Stimulated activated CD4-positive, alpha-beta T cell treated with anti-CD3 and anti-CD28 coated beads, Interleukin-1b, Interleukin-23, amount 100 ng/mL, for 48 hours (primary cell): ENCODE data around the gene INSR.
"Not testable (repeated sequence)": the region's sequence is repeated elsewhere in the genome, so short reads cannot be mapped to it uniquely, and the experiment has no call there.

Experiments used
- DNase-seq: peaks from one replicate; pipeline ENCODE4 v3.0.0-alpha.2; 2020

INSR gene

DNA sequence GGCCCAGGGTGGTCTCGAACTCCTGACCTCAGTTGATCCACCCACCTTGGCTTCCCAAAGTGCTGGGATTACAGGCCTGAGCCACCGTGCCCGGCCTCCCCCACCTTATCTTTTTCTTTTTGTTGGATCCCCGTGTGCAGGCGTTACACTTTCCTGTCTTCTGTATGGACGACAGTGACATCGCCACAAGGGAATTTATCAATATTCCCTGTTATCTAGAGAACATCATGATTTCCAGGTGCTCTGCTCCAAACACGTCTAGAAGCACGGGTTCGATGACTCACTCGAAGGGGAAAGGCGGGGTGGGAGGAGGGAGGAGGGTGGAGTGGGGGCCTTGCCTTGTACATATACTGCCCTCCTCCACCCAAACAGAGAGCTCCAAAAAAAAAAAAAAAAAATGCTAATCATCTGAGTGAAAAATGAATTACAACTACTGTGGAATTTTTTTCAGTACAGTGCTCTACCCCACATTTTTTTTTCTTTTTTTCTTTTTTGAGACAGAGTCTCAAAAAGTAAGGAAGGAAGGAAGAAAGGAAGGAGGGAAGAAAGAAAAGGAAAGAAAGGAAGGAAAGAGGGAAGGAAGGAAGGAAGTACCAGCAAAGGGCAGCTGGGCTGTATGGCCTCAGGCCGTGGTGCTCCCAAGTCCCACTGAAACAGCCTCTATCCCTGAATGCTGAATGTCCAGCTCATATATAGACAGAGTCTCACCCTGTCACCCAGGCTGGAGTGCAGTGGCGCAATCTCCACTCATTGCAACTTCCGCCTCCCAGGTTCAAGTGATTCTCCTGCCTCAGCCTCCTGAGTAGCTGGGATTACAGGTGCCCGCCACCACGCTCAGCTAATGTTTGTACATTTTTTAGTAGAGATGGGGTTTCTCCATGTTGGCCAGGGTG is 36.8 kb downstream of the INSR start:
- no peak for DNase-seq

DNA sequence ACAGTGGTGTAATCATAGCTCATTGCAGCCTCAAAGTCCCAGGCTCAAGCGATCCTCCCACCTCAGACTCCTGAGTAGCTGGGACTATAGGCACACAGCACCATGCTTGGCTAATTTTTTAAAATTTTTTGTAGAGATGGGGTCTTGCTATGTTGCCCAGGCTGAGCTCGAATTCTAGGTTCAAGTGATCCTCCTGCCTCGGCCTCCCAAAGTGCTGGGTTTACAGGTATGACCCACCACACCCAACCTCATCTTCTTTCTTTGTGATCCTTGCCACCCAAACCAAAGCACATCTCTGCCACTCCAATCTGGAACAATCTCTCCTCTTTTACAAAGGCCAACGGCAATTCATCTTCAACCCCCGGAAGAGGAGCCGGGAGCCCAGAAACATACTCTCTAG is 38.6 kb downstream of the INSR start:
- DNase-seq = no peak

DNA sequence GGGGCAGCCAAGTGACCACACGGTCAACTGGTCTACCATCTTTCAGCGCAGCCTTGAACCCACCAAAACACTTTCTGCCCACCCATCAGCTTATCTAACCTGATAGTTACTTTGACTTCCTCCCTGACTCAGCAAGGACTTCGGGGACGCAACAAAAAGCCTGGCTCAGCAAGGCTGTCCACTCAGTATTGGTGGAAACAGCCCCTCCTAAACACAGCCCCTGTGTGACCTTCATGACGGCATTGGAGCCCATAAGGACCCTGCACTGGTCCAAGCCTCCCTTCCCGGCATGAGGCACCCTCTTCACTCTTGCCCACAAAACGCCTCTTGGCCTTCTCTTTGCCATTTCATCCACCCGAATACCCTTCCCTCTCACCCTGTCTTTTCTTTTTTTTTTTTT is 39.1 kb downstream of the INSR start:
- DNase-seq = no peak

DNA sequence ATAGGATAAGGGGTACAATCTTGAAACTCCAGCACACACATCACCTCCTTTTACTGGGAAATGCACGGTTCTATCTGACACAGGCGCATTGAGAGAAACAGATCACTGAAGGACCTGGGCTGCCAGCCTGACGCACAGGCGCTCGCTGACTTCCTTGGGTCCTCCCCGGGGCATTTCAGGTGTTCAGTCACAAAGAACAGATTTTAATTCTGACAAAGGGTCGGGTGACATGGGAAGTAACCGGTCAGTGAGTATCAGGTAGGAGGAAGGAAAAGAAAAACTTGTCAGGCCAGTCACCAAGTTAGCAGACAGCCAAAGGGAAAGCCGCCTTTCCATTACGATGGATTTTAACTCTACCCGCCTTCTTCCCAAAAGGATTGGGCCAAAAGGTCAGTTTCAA is 39.6 kb downstream of the INSR start:
- DNase-seq = no peak

DNA sequence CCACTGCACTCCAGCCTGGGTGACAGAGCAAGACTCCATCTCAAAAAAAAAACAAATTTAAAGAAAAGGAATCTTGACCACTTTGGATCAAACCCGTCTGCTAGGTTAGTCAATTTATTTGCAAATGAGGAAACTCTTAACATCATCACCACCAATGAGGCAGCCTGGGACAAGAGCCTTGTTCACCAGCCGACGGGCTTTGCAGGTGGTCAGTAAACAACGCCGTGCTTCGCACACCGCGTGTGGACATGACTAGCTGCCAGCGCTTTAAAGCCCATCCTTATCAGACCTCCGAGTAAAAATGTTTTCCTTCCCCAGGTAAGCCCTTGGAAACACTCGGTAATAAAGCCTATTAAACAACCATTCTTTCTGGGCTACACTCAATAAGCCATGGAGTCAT is 41.9 kb downstream of the INSR start:
- no peak for DNase-seq

DNA sequence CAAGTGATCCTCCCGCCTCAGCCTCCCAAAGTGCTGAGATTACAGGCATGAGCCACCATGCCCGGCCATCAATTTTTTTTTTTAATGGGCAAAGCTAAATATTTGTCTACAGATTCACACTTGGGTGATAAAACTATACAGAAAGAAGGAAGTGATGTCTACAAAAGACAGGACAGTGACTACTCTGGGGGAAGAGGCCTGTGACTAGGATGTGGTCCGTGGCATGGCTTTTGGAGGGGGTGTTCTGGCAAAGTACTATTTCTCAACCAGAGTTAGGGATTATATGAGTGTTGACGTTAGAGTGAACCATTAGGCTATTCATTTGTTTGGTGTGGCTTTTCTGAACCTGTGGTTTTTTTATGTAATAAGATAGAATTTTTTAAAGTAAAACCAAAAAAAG is 42.7 kb downstream of the INSR start:
- DNase-seq = peak; percentile 4

DNA sequence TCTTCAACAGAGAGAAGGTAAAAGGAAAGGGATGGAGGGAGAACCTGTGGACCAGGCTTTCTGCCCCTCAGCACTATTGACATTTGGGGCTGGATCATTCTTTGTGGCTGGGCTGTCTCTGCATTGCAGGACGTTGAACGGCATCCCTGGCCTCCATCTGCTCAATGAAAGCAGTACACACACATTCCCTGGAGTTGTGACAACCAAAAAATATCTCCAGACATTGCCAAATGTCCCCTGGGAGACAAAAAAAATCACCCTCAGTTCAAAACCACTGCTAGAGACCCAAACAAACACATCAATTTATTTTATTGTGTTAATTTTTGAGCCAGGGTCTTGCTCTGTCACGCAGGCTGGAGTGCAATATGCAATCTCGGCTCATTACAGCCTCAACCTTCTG is 43.3 kb downstream of the INSR start:
- no peak for DNase-seq

DNA sequence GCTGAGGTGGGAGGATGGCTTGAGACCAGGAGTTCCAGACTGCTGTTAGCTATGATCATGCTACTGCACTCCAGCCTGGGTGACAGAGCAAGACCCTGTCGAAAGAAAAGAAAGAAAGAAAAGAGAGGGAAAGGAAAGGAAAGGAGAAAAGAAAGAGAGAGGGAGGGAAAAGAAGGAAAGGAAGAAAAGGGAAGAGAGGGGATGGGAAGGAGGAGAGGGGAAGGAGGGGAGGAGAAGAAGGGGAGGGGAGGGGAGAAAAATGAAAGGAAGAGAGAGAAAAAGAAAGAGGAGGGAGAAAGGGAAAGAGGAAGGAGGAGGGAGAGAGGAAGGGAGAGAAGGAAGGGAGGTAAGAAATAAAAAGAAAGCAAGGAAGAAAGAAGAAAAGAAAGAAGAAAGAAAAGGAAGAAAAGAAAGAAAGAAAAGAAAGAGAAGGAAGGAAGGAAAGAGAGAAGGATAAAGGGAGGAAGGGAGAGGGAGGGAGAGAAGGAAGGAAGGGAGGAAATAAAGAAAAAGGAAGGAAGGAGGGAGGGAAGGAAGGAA is 44.1 kb downstream of the INSR start:
- DNase-seq = no peak

DNA sequence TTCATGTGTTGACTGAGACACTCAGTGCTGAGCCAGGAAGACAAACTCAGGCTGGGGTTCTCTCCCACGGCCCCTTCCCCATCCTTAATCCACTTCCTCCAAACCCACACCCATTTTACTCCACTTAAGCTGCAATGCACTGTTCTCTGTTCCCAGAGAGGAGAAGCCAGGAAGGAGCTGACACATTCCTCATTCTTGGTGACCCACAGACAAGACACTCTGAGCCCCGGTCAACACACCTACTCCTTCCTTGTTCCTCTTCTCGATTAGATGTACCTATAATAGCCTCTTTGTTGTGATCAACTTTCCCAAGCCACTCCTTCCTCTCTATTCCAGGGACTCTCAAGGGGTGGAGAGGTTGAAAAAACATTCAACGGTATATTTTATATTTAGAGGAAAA is 47.1 kb downstream of the INSR start:
- DNase-seq = no peak

DNA sequence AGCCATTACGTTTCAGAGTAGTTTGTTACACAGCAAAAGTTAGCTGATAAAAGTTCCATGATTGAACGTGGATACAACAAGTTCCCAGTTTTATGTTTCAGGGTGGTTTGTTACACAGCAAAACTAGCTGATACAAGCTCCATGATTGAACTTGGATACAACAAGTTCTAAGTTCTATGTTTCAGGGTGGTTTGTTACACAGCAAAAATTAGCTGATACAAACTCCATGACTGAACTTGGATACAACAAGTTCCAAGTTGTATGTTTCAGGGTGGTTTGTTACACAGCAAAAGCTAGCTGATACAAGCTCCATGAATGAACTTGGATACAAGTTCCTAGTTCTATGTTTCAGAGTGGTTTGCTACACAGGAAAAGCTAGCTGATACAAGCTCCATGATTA is 47.6 kb downstream of the INSR start:
- no peak for DNase-seq

DNA sequence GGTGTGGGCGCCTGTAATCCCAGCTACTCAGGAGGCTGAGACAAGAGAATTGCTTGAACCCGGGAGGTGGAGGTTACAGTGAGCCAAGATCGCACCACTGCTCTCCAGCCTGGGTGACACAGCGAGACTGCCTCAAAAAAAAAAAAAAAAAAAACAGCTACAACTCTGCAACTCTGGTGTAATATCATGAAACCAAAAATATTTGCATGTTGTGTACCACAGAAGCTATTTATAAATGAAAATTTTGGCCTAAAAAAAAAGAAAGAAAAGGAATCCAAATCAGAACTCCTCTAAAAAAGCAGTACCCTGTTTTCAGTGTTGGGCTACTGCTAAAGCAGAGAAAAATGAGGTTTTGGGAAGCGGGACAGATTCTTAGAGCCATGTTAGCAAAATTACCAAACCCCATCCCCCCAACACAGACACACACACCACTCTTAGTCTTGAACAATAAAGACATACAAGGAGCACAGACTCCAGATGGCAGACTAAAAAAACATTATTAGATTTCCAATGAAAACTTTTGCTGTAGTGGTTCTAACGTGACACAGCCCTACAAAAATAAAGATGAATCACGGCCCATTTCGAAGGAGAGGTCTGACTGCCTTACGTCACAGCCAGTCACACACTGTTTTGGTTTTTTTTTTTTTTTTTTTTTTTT is 51.5 kb downstream of the INSR start:
- DNase-seq = no peak

DNA sequence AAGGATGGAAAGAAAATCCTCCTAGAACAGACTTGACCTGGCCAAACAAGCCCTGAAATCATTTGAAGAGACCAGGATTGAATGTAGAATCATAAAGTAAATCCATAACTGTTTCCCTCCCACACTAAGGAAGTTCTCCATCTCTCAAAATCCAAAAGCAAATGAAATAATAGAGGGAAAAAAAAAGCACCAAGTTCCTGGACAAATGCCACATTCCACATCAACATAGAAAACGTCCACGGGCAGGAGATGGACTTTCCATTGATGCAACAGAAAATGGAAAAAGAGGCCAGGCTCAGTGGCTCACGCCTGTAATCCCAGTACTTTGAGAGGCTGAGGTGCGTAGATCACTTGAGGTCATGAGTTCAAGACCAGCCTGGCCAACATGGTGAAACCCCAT is 56.2 kb downstream of the INSR start:
- no peak for DNase-seq

DNA sequence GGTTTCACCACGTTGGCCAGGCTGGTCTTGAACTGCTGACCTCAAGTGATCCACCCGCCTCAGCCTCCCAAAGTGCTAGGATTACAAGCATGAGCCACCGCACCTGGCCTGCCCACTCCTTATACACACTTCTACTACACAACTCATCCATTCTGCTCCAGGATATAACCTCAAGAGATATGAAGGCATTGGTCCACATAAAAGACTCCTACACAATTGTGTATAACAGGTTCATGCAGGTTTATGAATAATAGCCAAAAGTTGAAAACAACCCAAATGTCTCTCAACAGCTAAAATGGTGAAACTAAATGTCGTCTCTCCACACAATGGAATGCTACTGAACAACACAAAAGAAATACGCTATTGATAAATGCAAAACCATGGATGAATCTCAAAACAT is 58.1 kb downstream of the INSR start:
- no peak for DNase-seq

DNA sequence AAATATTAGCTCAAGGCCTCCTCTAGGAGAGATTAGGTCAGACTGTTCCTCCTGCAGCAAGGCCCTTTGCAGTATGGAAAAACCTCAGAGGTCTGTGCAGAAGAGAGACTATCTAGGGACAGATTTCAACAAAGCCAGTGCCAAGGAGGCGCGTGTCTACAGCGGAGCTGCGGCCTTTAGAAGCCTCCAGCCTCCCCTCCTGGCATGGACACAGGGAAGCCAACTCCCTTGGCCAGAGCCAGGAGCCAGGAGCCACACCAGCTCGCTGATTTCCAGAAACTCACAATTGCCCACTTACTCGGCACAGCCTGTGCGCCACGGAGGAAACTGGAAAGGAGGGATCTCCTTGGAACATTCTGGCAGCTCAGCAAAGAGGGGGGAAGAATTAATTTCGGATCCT is 63.4 kb downstream of the INSR start:
- DNase-seq = no peak

DNA sequence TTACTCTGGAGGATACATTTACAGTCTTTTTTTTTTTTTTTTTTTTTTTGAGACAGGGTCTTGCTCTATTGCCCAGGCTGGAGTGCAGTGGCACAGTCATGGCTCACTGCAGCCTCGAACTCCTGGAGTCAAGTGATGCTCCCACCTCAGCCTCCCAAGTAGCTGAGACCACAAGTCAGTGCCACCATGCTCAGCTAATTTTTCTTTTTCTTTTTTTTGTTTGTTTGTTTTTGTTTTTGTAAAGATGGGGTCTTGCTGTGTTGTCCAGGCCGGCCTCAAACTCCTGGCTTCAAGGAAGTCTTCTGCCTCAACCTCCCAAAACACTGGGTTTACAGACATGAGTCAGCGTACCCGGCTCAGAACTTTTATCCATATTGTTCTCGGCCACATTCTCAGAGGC is 64.5 kb downstream of the INSR start:
- DNase-seq = no peak

DNA sequence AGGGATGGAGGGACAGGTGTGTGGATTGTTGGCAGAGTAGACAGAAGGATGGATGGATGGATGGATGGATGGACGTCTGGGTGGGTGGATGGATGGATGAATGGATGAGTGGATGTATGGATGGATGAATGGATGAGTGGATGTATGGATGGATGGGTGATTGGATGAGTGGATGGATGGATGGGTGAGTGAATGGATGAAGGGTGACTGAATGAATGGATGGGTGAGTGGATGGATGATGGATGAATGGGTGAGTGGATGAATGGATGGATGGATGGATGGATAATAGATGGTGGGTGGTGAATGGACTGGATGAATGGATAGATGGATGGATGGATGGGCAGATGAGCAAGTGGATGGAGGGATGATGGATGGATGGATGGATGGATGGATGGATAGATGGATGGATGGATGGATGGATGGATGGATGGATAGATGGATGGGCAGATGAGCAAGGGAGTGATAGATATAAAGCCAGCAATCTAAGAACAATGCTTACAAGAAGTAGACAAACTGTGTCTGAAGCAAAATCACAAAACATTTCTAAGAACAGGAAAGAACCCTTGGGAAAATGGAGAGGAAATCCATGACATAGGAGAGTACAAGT is 65.2 kb downstream of the INSR start:
- DNase-seq = no peak

DNA sequence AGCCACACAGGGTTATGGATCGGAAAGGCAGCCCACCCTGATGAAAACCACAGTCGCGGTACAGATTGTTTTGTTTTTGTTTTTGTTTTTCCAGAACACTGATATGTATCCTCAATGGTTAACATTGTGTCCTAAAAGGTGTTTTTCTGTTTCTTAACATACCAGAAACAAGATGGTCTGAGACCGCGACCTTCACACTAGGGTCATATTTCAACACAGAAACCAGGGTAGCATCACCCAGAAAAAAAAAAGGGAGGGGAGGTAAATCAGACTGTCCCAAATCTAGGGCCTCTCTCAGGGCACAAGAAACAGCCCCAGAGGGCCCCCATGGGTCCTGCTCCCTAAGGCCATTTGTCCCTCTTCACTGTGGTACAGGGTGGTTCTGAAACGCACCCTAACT is 66.5 kb downstream of the INSR start:
- no peak for DNase-seq

DNA sequence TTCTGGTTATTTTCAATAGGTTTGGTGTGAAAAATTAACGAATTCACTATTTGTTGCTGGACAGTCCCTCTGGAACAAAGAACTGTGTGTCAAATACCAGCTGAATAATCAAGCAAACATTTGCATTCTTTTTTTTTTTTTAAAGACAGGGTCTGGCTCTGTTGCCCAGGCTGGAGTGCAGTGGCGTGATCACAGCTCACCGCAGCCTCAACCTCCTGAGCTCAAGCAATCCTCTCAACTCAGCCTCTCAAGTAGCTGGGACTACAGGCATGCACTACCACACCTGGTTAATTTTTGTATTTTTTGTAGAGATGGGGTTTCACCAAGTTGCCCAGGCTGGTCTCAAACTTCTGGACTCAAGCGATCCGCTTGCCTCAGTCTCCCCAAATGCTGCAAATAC is 67.1 kb downstream of the INSR start:
- DNase-seq = not testable (repeated sequence)

DNA sequence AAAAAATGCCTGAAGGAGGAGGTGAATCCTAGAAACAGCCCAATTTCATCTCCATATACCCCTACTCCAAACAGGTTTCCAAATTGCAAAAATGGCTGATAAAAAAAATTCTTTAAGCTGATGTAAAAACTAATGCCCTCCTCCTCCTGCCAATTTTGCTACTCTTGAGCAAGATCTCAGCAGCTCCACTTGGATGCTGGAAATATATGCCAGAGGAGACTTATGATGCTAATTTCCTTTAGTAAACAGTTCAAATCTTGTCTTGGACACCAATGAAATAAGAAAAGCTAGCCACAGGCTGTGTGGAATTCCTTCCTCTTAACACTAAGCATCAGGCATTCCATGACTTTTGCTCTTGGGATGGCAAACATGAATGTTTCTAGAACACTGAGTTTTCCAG is 67.5 kb downstream of the INSR start:
- no peak for DNase-seq

DNA sequence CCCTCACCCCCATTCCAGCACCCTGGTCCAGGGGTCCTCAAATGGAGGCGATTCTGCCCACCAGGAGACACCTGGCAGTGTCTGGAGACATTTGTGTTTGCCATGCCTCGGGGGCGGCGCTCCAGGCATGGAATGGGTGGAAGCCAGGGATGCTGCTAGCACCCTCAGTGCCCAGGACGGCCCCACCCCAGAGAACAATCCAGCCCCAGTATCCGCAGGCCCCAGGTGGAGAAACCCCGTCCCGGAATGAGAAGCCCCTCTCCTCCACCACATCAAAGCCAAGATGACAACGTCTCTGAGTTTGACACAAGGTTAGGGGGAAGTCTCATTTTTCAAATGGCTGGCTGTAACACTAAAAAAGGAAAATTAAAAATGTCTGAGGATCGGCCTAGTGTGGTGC is 68.5 kb downstream of the INSR start:
- DNase-seq = no peak

DNA sequence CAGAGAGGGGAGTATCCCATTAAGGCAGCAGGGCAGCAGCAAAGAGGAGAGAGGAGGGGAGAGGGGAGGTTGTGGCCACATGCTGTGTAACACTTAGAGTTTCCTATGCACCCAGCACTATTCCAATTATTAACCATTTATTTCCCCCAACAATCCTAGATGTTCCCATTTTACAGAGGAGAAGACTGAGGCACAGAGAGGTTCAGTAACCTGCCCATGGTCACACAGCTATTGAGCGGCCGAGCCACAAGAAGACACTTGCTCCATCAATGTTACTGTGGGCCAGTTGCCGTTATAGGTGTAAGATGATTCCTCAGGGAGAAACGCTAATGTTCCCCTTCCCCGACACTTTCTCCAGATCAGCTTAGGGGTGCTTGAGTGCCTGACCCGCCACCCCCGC is 69.2 kb downstream of the INSR start:
- no peak for DNase-seq

DNA sequence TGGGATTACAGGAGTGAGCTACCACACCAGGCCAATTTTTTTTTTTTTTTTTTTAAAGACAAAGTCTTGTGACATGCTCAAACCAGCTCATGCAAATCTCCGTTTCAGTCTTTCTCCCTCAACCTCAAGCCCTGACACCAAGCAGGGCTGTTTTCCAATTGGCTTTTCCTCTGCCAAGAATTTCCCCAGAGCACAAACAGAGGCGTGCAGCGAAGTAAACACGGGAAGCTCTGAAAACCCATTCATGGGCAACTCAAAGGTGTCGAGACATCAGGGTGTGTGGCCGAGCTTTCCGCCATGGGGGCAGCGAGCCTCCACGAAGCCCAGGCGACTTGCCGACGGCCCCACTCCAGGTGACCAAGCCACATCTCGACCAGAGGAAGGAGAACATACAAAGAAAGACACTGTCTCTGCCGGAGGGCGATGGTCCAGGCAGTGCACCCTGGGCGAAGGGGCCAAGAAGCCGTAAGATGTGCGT is 70.0 kb downstream of the INSR start:
- DNase-seq = no peak

DNA sequence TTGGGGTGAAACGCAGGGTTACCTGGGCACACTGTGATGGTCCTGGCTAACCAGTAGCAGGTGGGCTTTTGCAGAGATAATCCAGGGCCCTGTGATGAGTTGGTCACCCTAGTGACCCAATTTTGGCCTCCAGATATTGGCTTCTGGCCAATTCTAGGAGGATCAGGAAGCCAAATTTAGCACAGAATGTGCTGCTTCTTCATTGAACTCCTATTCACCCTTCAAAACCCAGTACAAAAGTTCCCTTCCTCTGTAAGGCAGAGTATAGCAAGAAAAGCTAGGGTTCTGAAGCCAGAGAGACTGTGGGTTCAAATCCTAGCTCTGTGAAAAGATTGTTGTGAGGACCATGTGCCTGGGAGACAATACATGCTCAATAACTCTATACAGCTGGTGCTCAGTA is 70.8 kb downstream of the INSR start:
- DNase-seq = no peak

DNA sequence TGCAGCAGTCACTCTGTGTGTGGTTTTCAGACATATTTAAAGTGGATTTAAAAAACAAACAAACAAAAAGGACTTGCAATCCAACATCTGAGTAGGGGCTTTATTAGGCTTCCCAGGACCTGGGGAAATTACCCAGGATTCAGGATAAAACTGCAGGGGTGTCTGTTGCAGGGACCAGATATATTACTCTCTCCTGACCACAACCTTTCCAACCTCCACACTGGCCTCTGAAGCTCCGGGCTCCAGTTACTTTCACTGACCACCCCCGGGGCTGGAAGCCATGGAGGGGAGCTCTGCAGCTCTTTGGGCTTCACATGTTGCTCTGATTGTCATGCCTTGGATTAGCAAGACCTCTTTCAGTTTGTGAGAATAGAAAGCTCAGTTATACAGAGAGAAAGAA is 75.2 kb downstream of the INSR start:
- no peak for DNase-seq
